NB4 (cell line): ENCODE results near the gene MICU1.

Experiments used
- POLR2A ChIP-seq: IDR thresholded peaks from 2 replicates; pipeline ENCODE4 v1.6.1; 2011; ENCODE audit warnings: mild to moderate bottlenecking; ENCODE audit not compliant: insufficient read length; ENCODE audit errors: extremely low read depth
- TF ChIP-seq, protein P1 (sequence below): IDR thresholded peaks from one replicate; pipeline ENCODE4 v1.5.1; 2012; ENCODE audit warnings: low read depth, low read length
- TF ChIP-seq, protein P2 (sequence below): IDR thresholded peaks from 2 replicates; pipeline ENCODE4 v1.6.1; 2011; ENCODE audit warnings: low read depth, low read length

DNA sequence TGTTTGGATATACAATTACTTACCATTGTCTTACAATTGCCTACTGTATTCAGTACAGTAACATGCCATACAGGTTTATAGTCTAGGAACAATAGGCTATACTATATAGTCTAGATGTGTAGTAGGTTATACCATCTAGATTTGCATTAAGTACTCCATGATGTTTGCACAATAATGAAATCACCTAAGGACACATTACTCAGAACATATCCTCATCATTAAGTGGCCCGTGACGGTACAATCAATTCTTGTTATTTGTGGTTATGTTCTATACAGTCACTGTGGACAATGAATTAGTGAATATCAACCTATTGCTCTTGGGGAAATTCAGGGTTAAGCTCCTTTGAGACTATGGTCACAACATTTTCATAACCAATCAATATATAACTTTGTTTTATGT lies 75.6 kb downstream of the MICU1 start:
- TF ChIP-seq POLR2A: no peak
- TF ChIP-seq, protein P1, sequence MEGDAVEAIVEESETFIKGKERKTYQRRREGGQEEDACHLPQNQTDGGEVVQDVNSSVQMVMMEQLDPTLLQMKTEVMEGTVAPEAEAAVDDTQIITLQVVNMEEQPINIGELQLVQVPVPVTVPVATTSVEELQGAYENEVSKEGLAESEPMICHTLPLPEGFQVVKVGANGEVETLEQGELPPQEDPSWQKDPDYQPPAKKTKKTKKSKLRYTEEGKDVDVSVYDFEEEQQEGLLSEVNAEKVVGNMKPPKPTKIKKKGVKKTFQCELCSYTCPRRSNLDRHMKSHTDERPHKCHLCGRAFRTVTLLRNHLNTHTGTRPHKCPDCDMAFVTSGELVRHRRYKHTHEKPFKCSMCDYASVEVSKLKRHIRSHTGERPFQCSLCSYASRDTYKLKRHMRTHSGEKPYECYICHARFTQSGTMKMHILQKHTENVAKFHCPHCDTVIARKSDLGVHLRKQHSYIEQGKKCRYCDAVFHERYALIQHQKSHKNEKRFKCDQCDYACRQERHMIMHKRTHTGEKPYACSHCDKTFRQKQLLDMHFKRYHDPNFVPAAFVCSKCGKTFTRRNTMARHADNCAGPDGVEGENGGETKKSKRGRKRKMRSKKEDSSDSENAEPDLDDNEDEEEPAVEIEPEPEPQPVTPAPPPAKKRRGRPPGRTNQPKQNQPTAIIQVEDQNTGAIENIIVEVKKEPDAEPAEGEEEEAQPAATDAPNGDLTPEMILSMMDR: no peak
- TF ChIP-seq, protein P2, sequence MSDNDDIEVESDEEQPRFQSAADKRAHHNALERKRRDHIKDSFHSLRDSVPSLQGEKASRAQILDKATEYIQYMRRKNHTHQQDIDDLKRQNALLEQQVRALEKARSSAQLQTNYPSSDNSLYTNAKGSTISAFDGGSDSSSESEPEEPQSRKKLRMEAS: no peak
